Ascending aorta (tissue), 2 donors: Measurements from ENCODE around the gene SPIN2A. TPM values are rescaled to one million over a fixed set of nuclear protein-coding genes. Genes with fewer than 3 reads are reported as not detected.
"Not testable (repeated sequence)": the region's sequence is repeated elsewhere in the genome, so short reads cannot be mapped to it uniquely, and the experiment has no call there.

Source experiments
- DNase-seq, 2 donors: peaks; one replicate each; pipeline ENCODE4 v3.0.0-alpha.2; 2019; ENCODE audit warnings: low spot score in 2 of 2
- H3K27ac ChIP-seq, 2 donors: fragments of 200-600 bp; sonication (generic); one replicate each; pipeline ENCODE4 v1.5.1; 2016 to 2017; ENCODE audit warnings: mild to moderate bottlenecking in 1 of 2
- H3K27me3 ChIP-seq: fragments of 200-600 bp; sonication (generic); one replicate; pipeline ENCODE4 v1.5.1; 2017
- H3K36me3 ChIP-seq, 2 donors: fragments of 200-600 bp; sonication (generic); one replicate each; pipeline ENCODE4 v1.5.1; 2016
- H3K4me1 ChIP-seq, 2 donors: fragments of 200-600 bp; sonication (generic); one replicate each; pipeline ENCODE4 v1.5.1; 2016 to 2017; ENCODE audit warnings: mild to moderate bottlenecking in 1 of 2
- H3K4me3 ChIP-seq, 2 donors: fragments of 200-600 bp; sonication (generic); one replicate each; pipeline ENCODE4 v1.5.1; 2016 to 2017; ENCODE audit warnings: mild to moderate bottlenecking in 1 of 2
- H3K9me3 ChIP-seq, 2 donors: fragments of 200-600 bp; sonication (generic); one replicate each; pipeline ENCODE4 v1.5.1; 2016
- intact Hi-C: fragments of 100-400 bp; cut with DNase I; formaldehyde crosslinking; loops from one replicate; pipeline ENCODE4 v1.15.1; 2023
- total RNA-seq: library from RNA; depleted of rRNA; stranded (reverse); fragments of >200 nt; gene quantifications from one replicate; pipeline ENCODE4 v1.1.0, GENCODE V29; 2016
- TF ChIP-seq, protein P1 (sequence below), 3 experiments: fragments of 200-600 bp in 2 of 3; fragments of 450-650 bp in 1 of 3; sonication (generic) in 2 of 3; IDR thresholded peaks; one replicate each; pipeline ENCODE4 v1.5.1; 2016 to 2019; ENCODE audit warnings: antibody characterized with exemption in 3 of 3, mild to moderate bottlenecking in 1 of 3, moderate library complexity in 1 of 3

The SPIN2A gene
- total RNA-seq, 1 donor from 2014 or later = 0.53 TPM

DNA sequence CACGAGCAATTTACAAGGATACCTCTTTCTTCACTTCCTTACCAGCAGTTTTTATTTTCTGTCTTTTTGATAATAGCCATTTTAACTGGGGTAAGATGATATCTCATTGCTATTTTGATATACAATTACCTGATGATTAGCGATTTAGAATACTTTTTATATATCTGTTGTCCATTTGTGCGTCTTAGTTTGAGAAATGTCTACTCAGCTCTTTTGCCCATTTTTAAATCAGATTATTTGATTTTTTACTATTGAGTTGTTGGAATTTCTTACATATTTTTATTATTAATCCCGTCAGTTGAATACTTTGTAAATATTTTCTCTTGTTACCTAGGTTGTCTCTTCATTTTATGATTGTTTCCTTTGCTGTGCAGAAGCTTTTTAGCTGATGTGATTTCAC is 1.5 kb upstream of the SPIN2A start:
- TF ChIP-seq, protein P1, sequence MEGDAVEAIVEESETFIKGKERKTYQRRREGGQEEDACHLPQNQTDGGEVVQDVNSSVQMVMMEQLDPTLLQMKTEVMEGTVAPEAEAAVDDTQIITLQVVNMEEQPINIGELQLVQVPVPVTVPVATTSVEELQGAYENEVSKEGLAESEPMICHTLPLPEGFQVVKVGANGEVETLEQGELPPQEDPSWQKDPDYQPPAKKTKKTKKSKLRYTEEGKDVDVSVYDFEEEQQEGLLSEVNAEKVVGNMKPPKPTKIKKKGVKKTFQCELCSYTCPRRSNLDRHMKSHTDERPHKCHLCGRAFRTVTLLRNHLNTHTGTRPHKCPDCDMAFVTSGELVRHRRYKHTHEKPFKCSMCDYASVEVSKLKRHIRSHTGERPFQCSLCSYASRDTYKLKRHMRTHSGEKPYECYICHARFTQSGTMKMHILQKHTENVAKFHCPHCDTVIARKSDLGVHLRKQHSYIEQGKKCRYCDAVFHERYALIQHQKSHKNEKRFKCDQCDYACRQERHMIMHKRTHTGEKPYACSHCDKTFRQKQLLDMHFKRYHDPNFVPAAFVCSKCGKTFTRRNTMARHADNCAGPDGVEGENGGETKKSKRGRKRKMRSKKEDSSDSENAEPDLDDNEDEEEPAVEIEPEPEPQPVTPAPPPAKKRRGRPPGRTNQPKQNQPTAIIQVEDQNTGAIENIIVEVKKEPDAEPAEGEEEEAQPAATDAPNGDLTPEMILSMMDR (IDR thresholded peaks at IDR 0.05) = no peak
- no peak for DNase-seq
- intact Hi-C loops = no loop called here
- Histone ChIP-seq H3K4me3 (no peak overlapping the region), H3K27ac (no peak overlapping the region), H3K4me1 (no peaks in the 10 kb centered on the region), H3K27me3 (no peaks in the 10 kb centered on the region), H3K36me3 (no peaks in the 10 kb centered on the region), H3K9me3 (no peaks in the 10 kb centered on the region)

DNA sequence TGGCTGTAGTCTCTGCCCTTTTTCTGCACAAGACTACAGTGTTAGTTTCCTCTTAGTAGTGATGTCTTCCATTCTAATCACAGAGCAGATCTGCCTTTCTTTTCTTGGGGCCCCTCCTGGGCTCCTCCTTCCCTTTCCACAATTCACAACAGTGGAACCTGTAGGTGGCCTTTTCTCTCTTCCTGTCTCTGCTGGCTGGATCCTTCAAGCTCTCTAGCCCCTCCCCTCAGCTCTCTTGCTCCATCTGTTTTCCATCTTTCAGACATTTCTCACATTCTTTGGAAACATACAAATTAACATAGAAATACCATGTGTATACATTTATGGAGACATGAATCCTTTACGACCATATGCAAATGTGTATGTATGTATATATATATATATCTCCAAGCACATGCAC is 304 bp upstream of the SPIN2A start:
- no peaks in the 10 kb centered on the region for H3K36me3 ChIP-seq
- H3K27ac ChIP-seq = no peak overlapping the region
- H3K9me3 ChIP-seq = no peaks in the 10 kb centered on the region
- H3K27me3 ChIP-seq = no peaks in the 10 kb centered on the region
- H3K4me3 ChIP-seq = peak overlapping the region; percentile 21 to 57
- intact Hi-C loops = no loop called here
- no peaks in the 10 kb centered on the region for H3K4me1 ChIP-seq
- TF ChIP-seq, protein P1 (IDR thresholded peaks at IDR 0.05) = no peak
- DNase-seq = no peak

DNA sequence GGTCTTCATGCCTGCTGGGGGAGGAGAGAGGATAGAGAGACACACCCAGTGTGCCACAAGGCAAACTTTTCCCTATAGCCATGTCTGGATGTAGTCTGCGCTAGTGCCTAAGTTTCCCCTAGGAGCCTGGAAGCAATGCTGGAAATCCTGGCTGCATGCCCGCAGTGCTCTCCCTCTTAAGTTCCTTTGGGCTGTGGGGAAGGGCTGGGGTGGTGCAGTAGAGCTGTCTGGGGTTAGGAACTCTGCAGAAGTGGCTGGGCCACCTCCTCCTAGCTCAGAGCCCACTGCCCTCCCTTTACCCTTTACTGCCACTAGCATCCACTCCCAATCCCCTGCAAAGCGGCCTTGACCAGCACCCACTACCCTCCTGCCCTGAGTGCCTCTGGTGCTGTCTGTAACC is 608 bp downstream of the SPIN2A start:
- peak overlapping the region in 1 of 2 donors; percentile 57 for H3K4me3 ChIP-seq
- intact Hi-C loops, H3K27me3 ChIP-seq: not testable (repeated sequence)

DNA sequence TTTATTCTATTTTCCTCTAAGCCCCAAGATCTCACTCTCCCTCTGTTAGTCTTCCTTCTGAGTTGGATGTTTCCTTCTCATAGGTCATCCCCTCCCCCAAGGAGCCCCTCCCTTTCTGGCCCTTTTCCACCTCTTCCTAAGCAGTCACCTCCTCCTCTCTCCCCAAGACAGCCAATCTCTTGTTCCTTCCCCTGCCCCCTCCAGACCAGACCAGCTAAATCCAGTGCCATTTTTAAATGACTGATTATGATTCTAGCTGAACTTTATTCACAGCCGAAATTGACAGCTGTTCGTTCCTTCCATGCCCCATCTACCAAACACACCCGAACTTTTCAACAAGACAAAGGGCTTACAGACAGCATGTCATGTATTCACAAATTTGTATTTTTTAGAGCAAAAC is 1.9 kb downstream of the SPIN2A start:
- DNase-seq = no peak
- H3K36me3 ChIP-seq = no peaks in the 10 kb centered on the region
- TF ChIP-seq, protein P1 (IDR thresholded peaks at IDR 0.05) = no peak
- no peaks in the 10 kb centered on the region for H3K27me3 ChIP-seq
- intact Hi-C loops = no loop called here
- no peak overlapping the region for H3K4me3 ChIP-seq
- no peaks in the 10 kb centered on the region for H3K4me1 ChIP-seq
- H3K27ac ChIP-seq = no peak overlapping the region
- no peaks in the 10 kb centered on the region for H3K9me3 ChIP-seq

More for the DNA sequence above, 608 bp downstream of the SPIN2A start:
- H3K4me1 ChIP-seq, H3K9me3 ChIP-seq, H3K36me3 ChIP-seq, DNase-seq, H3K27ac ChIP-seq: not testable (repeated sequence)

DNA sequence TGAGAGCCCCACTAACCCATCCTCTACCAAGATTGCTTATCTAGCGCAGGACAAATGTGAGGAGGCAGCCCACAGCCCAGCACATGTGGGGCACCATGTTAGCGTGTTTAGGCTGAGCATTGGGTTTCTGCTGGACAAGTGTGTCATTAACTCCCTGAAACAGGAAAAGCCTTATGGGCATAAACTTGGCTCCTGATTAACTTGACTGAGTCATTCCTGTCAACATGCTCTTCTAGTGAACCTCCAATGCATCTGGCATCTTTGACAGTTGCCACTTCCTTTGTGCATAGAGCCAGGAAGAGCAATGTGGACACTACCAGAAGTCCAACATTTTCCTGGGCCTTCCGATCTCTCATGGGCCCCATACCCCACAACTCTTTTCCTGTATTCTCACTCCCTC is 2.5 kb downstream of the SPIN2A start:
- no peaks in the 10 kb centered on the region for H3K27me3 ChIP-seq
- no peak overlapping the region for H3K27ac ChIP-seq
- no peaks in the 10 kb centered on the region for H3K36me3 ChIP-seq
- no peak overlapping the region for H3K4me3 ChIP-seq
- no peak for DNase-seq
- H3K4me1 ChIP-seq = no peaks in the 10 kb centered on the region
- H3K9me3 ChIP-seq = no peaks in the 10 kb centered on the region
- intact Hi-C loops = no loop called here
- TF ChIP-seq, protein P1 (IDR thresholded peaks at IDR 0.05) = no peak

DNA sequence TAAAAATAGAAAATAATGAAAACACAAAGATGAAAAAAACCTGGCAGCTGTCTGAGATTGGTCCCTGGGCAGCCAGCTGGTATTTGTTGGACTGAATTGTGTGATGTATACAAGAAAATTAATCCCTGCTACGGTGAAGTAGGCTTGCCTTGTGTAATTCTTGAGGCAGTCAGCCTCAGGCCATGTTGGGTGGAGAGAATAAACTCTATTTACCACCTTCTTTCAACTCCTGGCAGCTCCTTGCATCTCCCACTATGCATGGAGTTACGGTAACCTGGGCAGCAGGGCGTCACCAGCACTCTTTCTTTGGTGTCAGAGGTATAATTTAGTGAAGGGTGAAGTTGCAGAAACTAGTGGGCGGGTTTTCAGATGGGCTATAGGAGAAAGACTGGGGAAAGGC is 3.5 kb downstream of the SPIN2A start:
- no peaks in the 10 kb centered on the region for H3K4me1 ChIP-seq
- no peak for DNase-seq
- H3K9me3 ChIP-seq = no peaks in the 10 kb centered on the region
- H3K4me3 ChIP-seq = no peak overlapping the region
- H3K27ac ChIP-seq = no peak overlapping the region
- intact Hi-C loops = no loop called here
- no peaks in the 10 kb centered on the region for H3K27me3 ChIP-seq
- H3K36me3 ChIP-seq = no peaks in the 10 kb centered on the region
- TF ChIP-seq, protein P1 (IDR thresholded peaks at IDR 0.05) = no peak

DNA sequence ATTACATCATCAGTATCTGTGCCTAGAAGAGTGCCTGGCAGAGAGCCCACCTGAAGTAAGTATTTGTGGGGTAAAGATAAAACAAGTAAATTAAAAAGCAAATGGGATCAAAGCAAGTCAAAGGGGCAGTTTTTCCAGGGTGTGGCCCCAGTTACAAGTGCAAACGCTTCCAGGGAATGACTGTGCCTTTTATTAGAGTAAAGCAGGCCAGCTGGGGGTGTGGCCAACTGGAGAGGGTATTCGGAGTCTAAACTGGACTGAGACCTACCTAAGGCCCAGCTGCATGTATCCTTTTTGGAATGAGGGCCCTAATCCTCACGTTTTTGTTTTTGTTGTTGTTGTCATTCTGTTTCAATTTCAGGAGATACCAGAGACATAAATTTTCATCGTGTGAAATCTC is 3.9 kb downstream of the SPIN2A start:
- H3K27me3 ChIP-seq, H3K27ac ChIP-seq, H3K4me1 ChIP-seq, DNase-seq, H3K36me3 ChIP-seq, intact Hi-C loops, H3K9me3 ChIP-seq, H3K4me3 ChIP-seq: not testable (repeated sequence)
